Astrocyte (in vitro differentiated cells and primary cell): ENCODE results near the gene MICU2. TPM values are rescaled to one million over a fixed set of nuclear protein-coding genes. Genes with fewer than 3 reads are reported as not detected.
"Not testable (repeated sequence)": the region's sequence is repeated elsewhere in the genome, so short reads cannot be mapped to it uniquely, and the experiment has no call there.

Source experiments
- DNase-seq: peaks from one replicate; pipeline ENCODE4 v3.0.0-alpha.2; 2010; ENCODE audit warnings: low read depth
- FAIRE-seq: peaks from 2 replicates; lab custom pipeline; 2011; peaks lifted over from hg19 to GRCh38; lab: Jason Lieb, UNC
- H2AFZ ChIP-seq: 2 replicates; pipeline ENCODE4 v1.6.0; 2012; ENCODE audit warnings: low read depth, low read length, inconsistent platforms
- H3K27ac ChIP-seq: 2 replicates; pipeline ENCODE4 v1.5.1; 2011; ENCODE audit warnings: low read depth, low read length, inconsistent platforms
- H3K27me3 ChIP-seq: 2 replicates; pipeline ENCODE4 v1.6.0; 2011; ENCODE audit warnings: low read length, inconsistent platforms; ENCODE audit not compliant: insufficient read depth
- H3K36me3 ChIP-seq: 2 replicates; pipeline ENCODE4 v1.5.1; 2011; ENCODE audit warnings: low read length, inconsistent platforms; ENCODE audit not compliant: insufficient read depth
- H3K4me1 ChIP-seq: 2 replicates; pipeline ENCODE4 v1.5.1; 2011; ENCODE audit warnings: low read length, inconsistent platforms; ENCODE audit not compliant: insufficient read depth
- H3K4me2 ChIP-seq: 2 replicates; pipeline ENCODE4 v1.6.0; 2012; ENCODE audit warnings: low read length, inconsistent platforms
- H3K4me3 ChIP-seq: 2 replicates; pipeline ENCODE4 v1.5.1; 2011; ENCODE audit warnings: low read depth, mild to moderate bottlenecking, low read length, inconsistent platforms; ENCODE audit not compliant: insufficient read depth
- H3K79me2 ChIP-seq: 2 replicates; pipeline ENCODE4 v1.6.0; 2012; ENCODE audit warnings: mild to moderate bottlenecking, low read length, inconsistent platforms; ENCODE audit not compliant: insufficient read depth
- H3K9ac ChIP-seq: 2 replicates; pipeline ENCODE4 v1.6.0; 2012; ENCODE audit warnings: mild to moderate bottlenecking, low read length, inconsistent platforms
- H3K9me3 ChIP-seq: 2 replicates; pipeline ENCODE4 v1.5.1; 2012; ENCODE audit warnings: low read depth, mild to moderate bottlenecking, low read length, inconsistent platforms; ENCODE audit not compliant: insufficient read depth
- H4K20me1 ChIP-seq: 2 replicates; pipeline ENCODE4 v1.6.0; 2012; ENCODE audit warnings: low read length, inconsistent platforms; ENCODE audit not compliant: insufficient read depth
- H3K27ac Mint-ChIP-seq: one replicate; pipeline ENCODE4 v1.8.0; 2021; ENCODE audit warnings: mild to moderate bottlenecking, mixed read lengths; ENCODE audit not compliant: unreplicated experiment
- H3K27me3 Mint-ChIP-seq: one replicate; pipeline ENCODE4 v1.8.0; 2021; ENCODE audit warnings: low read depth, mixed read lengths; ENCODE audit not compliant: unreplicated experiment
- H3K36me3 Mint-ChIP-seq: one replicate; pipeline ENCODE4 v1.8.0; 2021; ENCODE audit warnings: low read depth, mixed read lengths; ENCODE audit not compliant: unreplicated experiment
- H3K4me1 Mint-ChIP-seq: one replicate; pipeline ENCODE4 v1.8.0; 2021; ENCODE audit warnings: low read depth, mixed read lengths; ENCODE audit not compliant: unreplicated experiment
- H3K4me3 Mint-ChIP-seq: one replicate; pipeline ENCODE4 v1.8.0; 2021; ENCODE audit warnings: mild to moderate bottlenecking, moderate library complexity, mixed read lengths; ENCODE audit not compliant: unreplicated experiment
- H3K9me3 Mint-ChIP-seq: one replicate; pipeline ENCODE4 v1.8.0; 2021; ENCODE audit warnings: mild to moderate bottlenecking, mixed read lengths; ENCODE audit not compliant: unreplicated experiment
- EZH2 ChIP-seq: IDR thresholded peaks from 2 replicates; pipeline ENCODE4 v1.6.1; 2012; ENCODE audit warnings: mild to moderate bottlenecking, low read length, inconsistent platforms; ENCODE audit not compliant: insufficient read depth
- total RNA-seq: library from RNA; stranded (reverse); gene quantifications from 2 replicates; pipeline ENCODE4 v1.2.1, GENCODE V29; 2021
- TF ChIP-seq, protein P1 (sequence below): IDR thresholded peaks from 2 replicates; pipeline ENCODE4 v1.5.1; 2011; ENCODE audit warnings: low read depth, mild to moderate bottlenecking, inconsistent platforms, low read length, moderate library complexity; ENCODE audit not compliant: insufficient read depth

MICU2 gene
- total RNA-seq, 1 donor from 2014 or later, result 31.8 TPM

DNA sequence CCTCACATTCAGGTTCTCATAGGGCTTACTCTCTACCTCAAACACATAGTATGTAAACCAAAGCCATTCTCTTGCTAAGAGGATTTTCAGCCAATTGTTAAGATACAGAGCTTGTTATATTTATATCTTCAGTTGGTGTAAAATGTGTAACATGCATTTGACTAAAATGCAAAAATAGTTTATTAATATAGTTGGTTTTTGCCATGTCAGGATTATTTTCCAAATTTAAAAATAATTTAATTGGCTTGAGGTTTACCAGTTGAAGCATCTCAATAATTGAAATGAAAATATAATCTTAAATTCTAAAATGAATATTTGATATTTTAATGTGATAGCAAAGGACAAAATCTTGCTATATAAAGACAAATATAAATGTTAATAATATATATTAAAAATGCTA, 7.2 kb downstream of the MICU2 start:
- no peak for TF ChIP-seq EZH2
- TF ChIP-seq, protein P1, sequence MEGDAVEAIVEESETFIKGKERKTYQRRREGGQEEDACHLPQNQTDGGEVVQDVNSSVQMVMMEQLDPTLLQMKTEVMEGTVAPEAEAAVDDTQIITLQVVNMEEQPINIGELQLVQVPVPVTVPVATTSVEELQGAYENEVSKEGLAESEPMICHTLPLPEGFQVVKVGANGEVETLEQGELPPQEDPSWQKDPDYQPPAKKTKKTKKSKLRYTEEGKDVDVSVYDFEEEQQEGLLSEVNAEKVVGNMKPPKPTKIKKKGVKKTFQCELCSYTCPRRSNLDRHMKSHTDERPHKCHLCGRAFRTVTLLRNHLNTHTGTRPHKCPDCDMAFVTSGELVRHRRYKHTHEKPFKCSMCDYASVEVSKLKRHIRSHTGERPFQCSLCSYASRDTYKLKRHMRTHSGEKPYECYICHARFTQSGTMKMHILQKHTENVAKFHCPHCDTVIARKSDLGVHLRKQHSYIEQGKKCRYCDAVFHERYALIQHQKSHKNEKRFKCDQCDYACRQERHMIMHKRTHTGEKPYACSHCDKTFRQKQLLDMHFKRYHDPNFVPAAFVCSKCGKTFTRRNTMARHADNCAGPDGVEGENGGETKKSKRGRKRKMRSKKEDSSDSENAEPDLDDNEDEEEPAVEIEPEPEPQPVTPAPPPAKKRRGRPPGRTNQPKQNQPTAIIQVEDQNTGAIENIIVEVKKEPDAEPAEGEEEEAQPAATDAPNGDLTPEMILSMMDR, result no peak
- Histone ChIP-seq H3K27me3 (no peaks in the 10 kb centered on the region), H3K36me3 (no peaks in the 10 kb centered on the region), H2AFZ (no peak overlapping the region), H3K4me2 (no peak overlapping the region), H3K9me3 (no peaks in the 10 kb centered on the region), H3K9ac (no peak overlapping the region), H4K20me1 (peaks cover 51% of the 10 kb centered on the region), H3K4me3 (no peak overlapping the region), H3K79me2 (peaks cover 76% of the 10 kb centered on the region), H3K27ac (no peak overlapping the region), H3K4me1 (no peaks in the 10 kb centered on the region)
- Mint-ChIP-seq H3K4me3 (no peak overlapping the region), H3K27me3 (no peaks in the 10 kb centered on the region), H3K9me3 (peaks cover 2% of the 10 kb centered on the region), H3K4me1 (peaks cover 3% of the 10 kb centered on the region), H3K36me3 (peaks cover 9% of the 10 kb centered on the region), H3K27ac (no peak overlapping the region)
- DNase-seq, result no peak
- no peak for FAIRE-seq

DNA sequence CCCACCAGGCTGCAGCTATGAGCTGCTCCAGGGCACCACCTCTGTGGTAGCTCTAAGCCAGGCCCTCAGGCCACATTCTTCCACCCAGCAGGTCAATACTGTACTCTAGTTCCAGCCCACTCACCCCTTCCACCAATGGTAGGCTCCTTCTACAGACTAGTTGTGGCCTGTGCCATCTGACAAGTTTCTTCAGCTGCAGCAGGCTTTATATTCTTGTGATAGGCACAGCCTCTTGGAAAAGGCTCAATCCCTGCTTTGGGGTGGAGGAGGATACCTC, 8.5 kb downstream of the MICU2 start:
- H3K9me3 Mint-ChIP-seq, result no peaks in the 10 kb centered on the region
- Histone ChIP-seq H3K4me2 (no peak overlapping the region), H3K9ac (no peak overlapping the region), H3K36me3 (no peaks in the 10 kb centered on the region), H3K79me2 (peaks cover 80% of the 10 kb centered on the region), H3K9me3 (no peaks in the 10 kb centered on the region), H3K4me1 (no peaks in the 10 kb centered on the region), H3K4me3 (no peak overlapping the region), H3K27ac (no peak overlapping the region), H2AFZ (no peak overlapping the region), H4K20me1 (peaks cover 55% of the 10 kb centered on the region), H3K27me3 (no peaks in the 10 kb centered on the region)
- DNase-seq (no peak), FAIRE-seq (no peak)
- peaks cover 2% of the 10 kb centered on the region for H3K36me3 Mint-ChIP-seq
- TF ChIP-seq, protein P1, result no peak
- no peak for TF ChIP-seq EZH2
- H3K4me3 Mint-ChIP-seq, result no peak overlapping the region
- no peak overlapping the region for H3K27ac Mint-ChIP-seq
- H3K27me3 Mint-ChIP-seq, result no peaks in the 10 kb centered on the region
- peaks cover 4% of the 10 kb centered on the region for H3K4me1 Mint-ChIP-seq

DNA sequence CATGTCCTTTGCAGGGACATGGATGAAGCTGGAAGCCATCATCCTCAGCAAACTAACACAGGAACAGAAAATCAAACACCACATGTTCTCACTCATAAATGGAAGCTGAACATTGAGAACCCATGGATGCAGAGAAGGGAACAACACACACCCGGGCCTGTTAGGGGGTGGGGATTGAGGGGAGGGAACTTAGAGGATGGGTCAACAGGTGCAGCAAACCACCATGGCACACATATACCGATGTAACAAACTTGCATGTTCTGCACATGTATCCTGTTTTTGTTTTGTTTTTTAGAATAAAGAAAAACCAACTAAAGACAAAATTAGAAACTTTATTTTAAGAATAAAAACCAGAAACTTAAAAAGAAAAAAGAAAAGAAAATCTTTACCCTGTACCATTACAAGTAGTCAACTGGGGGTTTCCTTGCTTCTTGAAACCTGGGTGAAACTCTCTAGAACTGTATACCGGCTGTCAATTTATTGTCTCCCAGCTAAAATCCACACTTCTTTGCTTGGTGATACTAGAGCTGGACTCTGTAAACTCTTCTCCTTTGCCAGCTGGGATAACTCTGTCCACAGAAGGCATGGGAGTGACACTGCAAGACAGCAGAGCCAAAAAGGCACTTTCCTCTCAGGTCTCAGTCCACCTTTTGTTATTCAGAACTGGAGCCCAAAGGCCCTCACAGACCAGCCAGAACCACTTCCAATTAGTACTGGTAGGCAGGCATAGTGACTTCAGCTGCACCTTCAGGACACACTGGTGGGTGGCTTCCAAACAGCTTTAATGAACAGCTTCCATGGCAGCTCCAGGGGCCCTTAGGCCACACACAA, 9.0 kb downstream of the MICU2 start:
- Histone ChIP-seq H2AFZ (no peak overlapping the region), H3K36me3 (no peaks in the 10 kb centered on the region), H3K4me2 (no peak overlapping the region), H3K27me3 (no peaks in the 10 kb centered on the region), H3K9ac (no peak overlapping the region), H3K4me3 (no peak overlapping the region), H4K20me1 (peaks cover 55% of the 10 kb centered on the region), H3K9me3 (no peaks in the 10 kb centered on the region), H3K27ac (no peak overlapping the region), H3K79me2 (peaks cover 80% of the 10 kb centered on the region), H3K4me1 (no peaks in the 10 kb centered on the region)
- no peaks in the 10 kb centered on the region for H3K27me3 Mint-ChIP-seq
- TF ChIP-seq, protein P1, result no peak
- no peak overlapping the region for H3K27ac Mint-ChIP-seq
- peaks cover 2% of the 10 kb centered on the region for H3K36me3 Mint-ChIP-seq
- H3K4me3 Mint-ChIP-seq, result no peak overlapping the region
- FAIRE-seq (no peak), DNase-seq (no peak)
- peaks cover 4% of the 10 kb centered on the region for H3K4me1 Mint-ChIP-seq
- no peaks in the 10 kb centered on the region for H3K9me3 Mint-ChIP-seq

DNA sequence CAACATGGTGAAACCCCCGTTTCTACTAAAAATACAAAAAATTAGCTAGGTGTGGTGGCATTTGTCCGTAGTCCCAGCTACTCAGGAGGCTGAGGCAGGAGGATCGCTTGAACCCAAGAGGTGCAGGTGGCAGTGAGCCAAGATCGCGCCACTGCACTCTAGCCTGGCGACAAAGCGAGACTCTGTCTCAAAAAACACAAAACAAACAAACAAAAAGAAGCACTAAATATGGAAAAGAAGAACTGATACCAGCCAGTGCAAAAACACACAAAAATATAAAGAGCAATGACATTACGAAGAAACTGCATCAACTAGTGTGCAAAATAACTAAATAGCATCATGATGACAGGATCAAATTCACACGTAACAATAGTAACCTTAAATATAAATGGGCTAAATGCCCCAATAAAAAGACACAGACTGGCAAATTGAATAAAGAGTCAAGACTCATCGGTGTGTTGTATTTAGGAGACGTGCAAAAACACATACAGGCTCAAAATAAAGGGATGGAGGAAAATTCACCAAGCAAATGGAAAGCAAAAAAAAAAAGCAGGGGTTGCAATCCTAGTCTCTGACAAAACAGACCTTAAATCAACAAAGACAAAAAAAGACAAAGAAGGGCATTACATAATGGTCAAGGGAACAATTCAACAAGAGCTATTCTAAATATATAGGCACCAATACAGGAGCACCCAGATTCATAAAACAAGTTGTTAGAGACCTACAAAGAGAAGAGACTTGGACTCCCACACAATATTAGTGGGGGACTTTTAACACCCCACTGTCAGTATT, 13.1 kb downstream of the MICU2 start:
- not testable (repeated sequence) for DNase-seq, H3K4me3 Mint-ChIP-seq, FAIRE-seq, H2AFZ ChIP-seq, H3K27ac ChIP-seq, H3K27me3 Mint-ChIP-seq, H3K36me3 Mint-ChIP-seq, H3K27me3 ChIP-seq, H3K4me3 ChIP-seq, H3K27ac Mint-ChIP-seq, H3K9ac ChIP-seq, H3K4me2 ChIP-seq, H3K9me3 ChIP-seq, H3K9me3 Mint-ChIP-seq, H3K36me3 ChIP-seq
- Histone ChIP-seq H3K79me2 (peaks cover 68% of the 10 kb centered on the region), H4K20me1 (peaks cover 65% of the 10 kb centered on the region), H3K4me1 (peaks cover 19% of the 10 kb centered on the region)
- peaks cover 13% of the 10 kb centered on the region for H3K4me1 Mint-ChIP-seq
